HG03442 (cell line): Measurements from ENCODE around the gene CIROP.

Experiments
- ATAC-seq: cut with Tn5 transposase; IDR thresholded peaks from one replicate; pipeline ENCODE4 v1.9.1; 2021; ENCODE audit warnings: mild to moderate bottlenecking, moderate library complexity; ENCODE audit not compliant: unreplicated experiment

Gene CIROP

DNA sequence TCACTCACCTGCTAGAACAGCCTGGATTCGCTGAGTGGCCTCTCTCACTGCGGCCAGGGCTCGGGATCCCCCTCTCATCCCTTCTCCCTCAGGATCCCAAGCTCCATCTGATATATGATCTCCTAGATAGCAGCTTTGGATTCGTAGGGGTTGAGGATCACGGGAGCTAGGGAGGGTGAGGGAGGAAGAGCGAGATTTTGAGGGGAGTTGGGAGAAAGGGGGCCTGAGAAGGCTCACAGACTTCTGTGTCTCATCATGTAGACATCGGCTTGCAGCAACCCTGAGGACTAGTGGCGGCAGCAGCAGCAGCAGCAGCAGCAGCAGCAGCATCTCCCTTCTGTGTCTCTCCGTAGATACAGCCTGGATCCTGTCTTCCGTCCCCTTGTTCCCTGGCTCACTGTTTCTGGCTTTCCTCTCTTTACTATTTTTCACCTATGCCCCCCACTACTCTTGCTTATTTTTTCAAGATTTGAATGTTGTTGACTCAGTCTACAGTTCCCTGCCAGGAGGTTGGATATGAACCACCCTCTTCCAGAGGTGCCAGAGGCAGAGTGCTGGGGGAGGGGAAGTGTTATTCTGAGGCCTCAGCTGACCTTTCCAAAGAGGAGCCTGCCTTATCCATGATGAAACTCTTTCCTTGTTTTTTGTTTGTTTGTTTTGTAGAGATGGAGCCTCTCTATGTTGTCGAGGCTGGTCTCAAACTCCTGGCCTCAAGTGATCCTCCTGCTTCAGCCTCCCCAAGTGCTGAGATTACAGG lies at the start of gene CIROP:
Gene CIROP, minus strand, starts transcription at position 399 of the 757 bp plus-strand sequence. Its CDS starts 69 bp downstream, at position 330.
- no peak for ATAC-seq

DNA sequence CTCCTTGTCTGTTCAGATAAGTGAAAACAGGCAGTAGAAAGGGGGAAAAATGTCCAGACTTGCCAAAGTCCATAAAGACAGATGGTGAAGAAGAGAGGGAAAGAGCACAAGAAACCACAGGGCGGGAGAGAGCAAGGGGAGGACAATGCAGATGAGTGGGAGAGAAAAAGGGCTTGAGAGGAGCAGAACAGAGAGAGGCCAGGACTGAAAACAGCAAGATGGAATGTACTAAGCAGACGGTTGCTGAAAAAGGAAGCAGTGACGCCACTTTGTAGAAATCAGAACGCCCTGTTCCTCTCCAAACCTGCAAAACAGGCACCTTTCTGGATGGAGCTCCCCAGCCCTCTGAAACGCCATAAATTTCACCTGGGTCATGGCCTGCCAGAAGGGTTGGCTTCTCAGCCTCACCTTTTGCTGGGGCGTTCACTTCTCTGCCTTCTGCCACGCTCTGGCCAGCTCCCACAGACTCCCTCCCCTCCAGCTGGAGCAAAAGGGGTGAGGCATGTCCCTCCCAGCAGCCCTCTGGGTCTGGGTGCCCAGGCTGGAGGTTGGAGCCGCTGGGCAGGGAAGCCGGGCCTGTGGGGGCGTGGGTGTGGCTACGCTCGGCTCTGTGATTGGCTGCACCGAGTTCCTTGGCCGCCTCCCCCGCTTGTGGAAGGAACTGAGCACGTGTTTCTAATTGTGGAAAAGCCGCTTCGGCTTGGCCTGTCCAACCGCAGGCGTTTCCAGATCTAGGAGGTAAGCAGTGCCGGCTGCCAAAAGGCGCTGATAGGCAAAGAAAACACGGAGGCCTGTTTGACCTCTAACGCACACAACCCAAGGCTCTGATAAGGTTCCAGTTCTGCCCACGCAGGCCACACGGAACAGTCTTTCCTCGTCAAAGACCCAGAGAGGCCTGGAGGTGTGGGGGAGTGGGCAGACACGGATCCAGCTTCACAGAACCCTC lies 49.3 kb upstream of the CIROP start:
- ATAC-seq: no peak

DNA sequence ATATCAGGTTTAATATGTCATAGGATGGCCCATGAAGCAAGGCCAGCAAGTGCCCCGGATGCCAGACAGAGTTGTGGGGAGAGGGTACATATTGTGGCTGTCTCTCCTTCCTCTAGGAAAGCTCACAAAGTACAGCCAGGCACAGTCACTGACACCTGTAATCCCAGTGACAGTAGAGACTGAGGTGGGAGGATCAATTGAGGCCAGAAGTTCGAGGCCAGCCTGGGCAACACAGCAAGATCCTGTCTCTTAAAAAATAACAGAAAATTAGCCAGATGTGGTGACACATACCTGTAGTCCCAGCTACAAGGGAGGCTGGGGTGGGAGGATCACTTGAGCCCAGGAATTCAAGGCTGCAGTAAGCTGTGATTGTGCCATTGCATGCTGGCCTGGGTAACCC lies 46.6 kb upstream of the CIROP start:
- no peak for ATAC-seq

GRCh38 chr14:23149745-23150144 lies 45.0 kb upstream of the CIROP start:
- ATAC-seq: no peak

GRCh38 chr14:23148591-23149249 lies 43.9 kb upstream of the CIROP start:
- ATAC-seq: no peak

- no peak for ATAC-seq
Observed at GRCh38 chr14:23147676-23148075, 42.9 kb upstream of the CIROP start.

GRCh38 chr14:23146980-23147379 lies 42.2 kb upstream of the CIROP start:
- ATAC-seq: no peak

GRCh38 chr14:23146351-23146910 lies 41.6 kb upstream of the CIROP start:
- no peak for ATAC-seq

GRCh38 chr14:23145794-23146350 lies 41.1 kb upstream of the CIROP start:
- ATAC-seq: no peak

- ATAC-seq: no peak
Observed at GRCh38 chr14:23143911-23144310, 39.1 kb upstream of the CIROP start.

GRCh38 chr14:23142826-23143225 lies 38.0 kb upstream of the CIROP start:
- ATAC-seq: no peak

GRCh38 chr14:23141706-23142444 lies 37.1 kb upstream of the CIROP start:
- ATAC-seq: no peak

DNA sequence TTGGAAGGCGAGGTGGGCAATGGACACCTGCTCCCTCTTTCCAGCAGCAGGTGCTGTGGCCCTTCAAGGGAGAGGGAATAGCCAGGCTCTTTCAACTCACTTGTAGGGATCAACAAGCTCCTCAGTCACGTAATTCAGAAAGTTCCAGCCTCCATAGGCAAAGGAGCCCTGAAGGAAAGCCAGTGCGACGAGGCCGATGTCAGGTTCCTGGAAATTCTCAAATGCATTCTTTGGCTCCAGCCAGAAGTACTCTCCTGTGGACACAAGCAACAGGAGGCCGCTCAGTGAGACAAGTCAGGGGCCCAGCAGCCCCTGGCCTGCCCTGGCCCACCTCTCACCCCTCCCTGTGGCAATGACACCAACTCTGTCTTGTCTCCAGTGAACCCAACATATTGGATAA lies 35.6 kb upstream of the CIROP start:
- no peak for ATAC-seq

DNA sequence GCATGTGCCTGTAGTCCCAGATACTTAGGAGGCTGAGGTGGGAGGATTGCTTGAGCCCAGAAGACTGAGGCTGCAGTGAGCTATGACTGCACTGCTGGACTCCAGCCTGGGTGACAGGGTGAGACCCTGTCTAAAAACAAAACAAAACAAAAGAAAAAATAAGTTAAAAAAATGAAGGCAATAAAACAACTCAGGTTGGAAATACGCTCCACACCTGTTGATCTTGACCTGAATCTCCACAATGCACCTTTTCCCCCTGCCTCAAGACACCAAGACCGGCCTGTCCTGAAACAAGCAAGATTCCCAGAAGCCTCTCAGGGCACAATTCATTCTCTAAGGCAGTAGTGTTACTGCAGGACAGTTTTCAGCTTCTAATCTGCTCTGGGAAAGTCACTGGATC lies 35.1 kb upstream of the CIROP start:
- ATAC-seq: no peak

- no peak for ATAC-seq
Observed at GRCh38 chr14:23137813-23138535, 33.2 kb upstream of the CIROP start.

DNA sequence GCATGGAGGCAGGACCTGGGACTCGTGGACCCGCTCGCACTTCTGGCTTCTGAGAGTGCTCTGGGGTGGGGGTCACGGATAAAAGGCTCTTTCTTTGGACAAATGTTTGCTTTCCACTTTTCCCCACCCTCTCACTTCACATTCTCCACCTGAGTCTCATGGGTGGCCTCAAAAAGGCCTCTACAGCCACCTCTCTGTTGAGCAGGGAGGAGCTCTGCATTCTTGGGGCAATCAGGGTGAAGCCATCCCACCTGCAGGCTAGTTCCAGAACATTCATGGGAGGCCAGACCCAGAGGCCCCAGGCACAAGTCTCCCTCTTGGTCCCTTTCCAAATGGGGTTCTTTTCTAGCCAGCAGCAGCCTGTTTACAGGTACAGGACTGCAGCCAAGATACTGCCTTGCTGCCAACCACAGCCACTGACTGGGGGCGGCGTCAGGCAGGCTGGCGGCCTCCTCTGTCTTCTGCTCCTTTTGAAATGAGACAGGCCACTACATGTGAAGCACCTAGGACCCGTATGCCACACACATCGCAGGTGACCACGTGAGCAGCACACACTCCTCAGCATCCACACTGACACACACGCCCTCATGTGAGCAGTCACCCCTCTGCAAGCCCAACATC lies 32.5 kb upstream of the CIROP start:
- ATAC-seq: no peak

- no peak for ATAC-seq
Observed at GRCh38 chr14:23136566-23137133, 31.9 kb upstream of the CIROP start.

GRCh38 chr14:23132970-23133369 lies 28.2 kb upstream of the CIROP start:
- ATAC-seq: no peak

DNA sequence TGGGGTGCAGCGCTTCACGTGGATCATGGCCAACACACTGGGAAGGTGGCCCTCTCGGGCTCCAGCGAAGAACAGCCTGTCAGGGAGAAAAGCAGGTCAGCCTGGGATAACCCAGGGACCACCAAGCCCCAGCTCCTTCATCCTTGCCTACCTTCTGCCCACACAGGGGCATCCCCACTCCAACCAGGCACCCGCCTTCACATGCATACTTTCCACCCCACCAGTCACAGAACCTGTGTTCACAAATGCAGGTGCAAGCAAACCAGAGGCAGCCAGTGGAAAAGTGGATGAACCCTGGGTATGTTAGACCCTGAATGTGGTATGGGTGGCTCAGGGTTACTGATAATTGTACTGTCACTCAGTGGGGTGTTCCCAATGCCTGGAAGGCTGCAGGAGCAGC lies 26.7 kb upstream of the CIROP start:
- no peak for ATAC-seq
